ENCODE measurements around the gene MAD1L1.
"Not testable (repeated sequence)": the region's sequence is repeated elsewhere in the genome, so short reads cannot be mapped to it uniquely, and the experiment has no call there.

Gene MAD1L1

DNA sequence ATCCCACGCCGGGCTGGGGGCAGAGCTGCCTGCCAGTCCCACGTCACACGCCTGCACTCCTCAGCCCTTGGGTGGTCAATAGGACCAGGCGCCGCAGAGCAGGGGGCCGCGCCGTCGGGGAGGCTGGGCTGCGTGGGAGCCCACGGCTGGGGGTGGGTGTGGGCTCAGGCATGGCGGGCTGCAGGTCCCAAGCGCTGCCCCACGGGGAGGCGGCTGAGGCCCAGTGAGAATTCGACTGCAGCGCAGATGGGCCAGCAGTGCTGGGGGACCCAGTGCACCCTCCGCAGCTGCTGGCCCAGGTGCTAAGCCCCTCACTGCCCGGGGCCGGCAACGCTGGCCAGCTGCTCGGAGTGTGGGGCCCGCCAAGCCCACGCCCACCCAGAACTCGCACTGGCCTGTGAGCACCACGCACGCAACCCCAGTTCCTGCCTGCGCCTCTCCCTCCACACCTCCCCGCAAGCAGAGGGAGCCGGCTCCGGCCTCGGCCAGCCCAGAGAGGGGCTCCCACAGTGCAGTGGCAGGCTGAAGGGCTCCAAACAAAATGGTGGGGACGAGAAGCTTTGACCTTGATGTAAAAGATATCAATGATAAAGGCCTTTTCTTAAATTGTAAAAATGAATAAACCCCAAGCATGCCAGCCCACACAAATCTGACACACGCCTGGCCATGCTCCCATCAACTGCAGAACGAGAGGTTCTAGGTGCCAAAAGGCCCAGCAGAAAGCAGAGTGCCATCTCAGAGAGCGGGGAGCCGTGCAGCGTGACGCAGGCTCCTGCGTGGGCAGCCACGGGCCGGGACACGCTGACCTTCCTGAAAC lies 255.5 kb downstream of the MAD1L1 start:
- DNase-seq = no peak

DNA sequence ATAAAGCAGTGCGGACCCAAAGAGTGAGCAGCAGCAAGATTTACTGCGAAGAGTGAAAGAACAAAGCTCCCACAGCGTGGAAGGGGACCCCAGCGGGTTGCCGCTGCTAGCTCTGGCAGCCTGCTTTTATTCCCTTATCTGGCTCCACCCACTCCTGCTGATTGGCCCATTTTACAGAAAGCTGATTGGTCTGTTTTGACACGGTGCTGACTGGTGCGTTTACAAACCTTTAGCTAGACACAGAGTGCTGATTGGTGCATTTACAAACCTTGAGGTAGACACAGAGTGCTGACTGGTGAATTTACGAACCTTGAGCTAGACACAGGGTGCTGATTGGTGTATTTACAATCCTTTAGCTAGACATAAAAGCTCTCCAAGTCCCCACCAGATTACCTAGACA lies 256.2 kb downstream of the MAD1L1 start:
- DNase-seq = not testable (repeated sequence)

DNA sequence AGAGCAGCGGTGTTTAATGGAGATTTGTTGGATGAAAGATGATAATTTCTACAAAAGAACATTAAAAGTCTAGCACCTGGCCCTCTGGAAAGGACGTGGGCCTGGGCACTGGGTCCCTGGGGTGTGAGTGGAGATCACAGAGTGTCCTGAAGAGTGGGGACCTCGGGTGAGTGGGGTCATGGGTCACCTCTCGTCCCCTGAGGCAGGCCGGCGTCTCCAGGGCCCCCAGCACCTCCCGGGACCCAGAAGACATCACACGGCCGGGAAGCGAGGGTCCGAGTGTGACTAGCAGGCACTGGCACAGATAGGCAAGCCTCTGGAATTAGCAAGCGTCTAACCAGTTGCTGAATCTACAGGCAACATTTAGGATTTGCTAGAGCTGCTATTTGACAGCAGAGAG lies 257.2 kb downstream of the MAD1L1 start:
- DNase-seq = no peak

DNA sequence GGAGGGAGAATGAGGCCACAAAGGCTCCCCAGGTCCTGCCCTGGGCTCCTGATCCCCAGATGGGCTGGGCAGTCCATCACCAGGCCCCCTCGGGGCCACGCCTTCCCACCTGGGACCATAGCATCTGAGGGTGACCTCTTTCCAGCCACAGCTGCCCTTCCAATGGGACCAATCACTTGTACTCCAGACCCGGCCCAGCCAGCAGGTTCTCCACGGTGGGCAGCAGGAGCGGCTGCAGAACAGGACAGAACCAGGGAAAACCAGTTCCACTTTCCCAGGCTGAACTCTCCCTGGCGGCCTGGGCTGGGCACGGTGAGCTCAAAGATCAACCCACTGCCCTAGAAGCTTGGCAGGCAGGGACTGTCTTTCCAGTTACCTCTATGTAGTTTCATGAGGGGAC lies 257.6 kb downstream of the MAD1L1 start:
- no peak for DNase-seq

DNA sequence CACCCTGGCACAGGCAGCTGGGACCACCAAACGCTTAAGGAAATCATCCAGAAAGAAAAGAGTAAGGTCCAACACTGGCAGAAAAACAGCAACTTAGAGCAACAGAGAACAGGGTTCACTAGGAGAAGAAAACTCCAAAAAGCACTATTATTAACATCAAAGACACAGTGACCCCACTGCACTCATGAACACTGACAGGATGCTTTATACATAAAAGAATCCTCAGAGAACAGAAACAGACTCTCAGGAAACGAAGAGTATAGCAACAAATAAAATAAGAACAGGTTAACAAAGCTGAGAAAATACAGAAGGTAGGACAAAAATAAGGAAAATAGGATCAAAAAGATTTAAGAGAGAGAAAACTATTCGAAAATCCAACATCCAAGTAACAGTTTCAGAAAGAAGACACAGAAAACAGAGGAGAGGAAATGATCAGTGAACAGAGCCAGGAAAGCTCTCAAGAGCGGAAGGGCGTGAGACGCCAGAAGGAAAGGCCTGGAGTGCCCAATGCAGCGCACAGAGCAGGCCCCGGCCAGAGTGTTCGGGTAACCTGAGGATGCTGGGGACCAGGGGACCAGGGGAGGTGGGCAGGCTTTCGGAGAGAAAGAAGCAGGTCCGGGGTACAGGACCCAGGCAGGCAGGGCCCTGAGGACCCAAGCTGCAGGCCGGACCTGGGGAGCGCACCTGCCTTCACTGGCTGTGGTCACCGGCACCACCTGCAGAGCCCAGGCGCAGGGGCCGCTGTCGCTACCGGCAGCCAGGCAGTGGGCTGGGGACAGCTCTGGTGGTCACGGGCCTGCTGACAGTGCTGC lies 258.2 kb downstream of the MAD1L1 start:
- no peak for DNase-seq

DNA sequence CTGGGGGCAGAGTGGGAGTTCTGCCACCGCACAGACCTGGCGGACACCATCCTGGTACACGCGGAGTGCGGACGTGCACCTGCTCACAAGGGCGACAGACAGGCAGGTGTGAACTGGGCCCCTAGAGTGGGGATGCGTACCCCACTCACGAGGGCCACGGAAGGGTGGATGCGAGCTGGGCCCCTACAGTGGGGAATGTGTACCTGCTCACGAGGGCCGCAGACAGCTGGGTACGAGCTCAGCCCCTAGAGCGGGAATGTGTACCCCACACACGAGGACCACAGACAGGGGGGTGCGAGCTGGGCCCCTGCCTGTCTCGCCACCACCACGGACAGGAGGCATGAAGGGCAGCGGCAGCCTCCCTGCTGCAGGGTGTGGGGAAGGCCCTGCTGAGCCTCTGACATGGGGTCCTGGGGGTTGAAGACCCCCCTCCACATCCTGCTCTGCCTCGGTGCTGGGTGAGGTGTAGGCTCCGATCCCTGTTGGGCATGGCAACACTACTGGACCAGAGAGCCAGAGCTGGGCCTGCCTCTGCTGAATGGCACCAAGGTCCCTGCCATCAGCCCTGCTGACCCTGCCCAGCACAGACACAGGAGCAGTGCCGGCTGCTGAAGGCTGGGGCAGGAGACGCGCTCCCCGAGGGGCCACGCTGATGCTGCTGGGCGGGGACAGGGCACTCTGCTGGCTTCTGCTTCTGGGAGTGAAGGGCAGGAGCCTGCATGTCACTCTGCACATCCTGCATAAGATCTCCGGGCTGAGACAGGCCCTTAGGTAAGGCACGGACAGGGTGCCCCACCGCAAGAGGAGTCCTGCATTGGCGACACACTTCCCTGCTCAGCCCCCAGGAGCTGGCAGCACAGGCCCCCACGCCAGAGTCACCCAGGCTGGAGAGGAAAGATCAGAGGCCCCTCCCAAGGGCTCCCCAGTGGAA lies 259.2 kb downstream of the MAD1L1 start:
- DNase-seq = no peak

DNA sequence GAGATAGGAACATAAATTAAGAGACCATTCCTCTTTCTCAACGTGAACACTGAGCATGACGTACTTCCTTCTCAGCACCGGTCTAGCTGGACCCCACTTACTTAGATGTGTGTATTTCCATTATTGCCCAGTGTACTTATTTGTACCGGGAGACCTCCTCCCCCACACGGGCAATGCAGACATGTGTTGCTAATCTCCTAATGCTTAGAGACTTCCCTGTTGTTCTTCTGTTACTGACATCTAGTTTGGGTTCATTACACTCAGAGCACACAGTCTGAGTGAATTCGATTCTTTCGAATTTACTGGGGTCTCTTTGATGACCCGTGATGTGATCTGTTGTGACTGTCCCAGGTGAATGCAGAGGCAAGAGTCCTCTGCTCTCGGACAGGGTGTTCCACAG lies 260.0 kb downstream of the MAD1L1 start:
- DNase-seq = no peak

DNA sequence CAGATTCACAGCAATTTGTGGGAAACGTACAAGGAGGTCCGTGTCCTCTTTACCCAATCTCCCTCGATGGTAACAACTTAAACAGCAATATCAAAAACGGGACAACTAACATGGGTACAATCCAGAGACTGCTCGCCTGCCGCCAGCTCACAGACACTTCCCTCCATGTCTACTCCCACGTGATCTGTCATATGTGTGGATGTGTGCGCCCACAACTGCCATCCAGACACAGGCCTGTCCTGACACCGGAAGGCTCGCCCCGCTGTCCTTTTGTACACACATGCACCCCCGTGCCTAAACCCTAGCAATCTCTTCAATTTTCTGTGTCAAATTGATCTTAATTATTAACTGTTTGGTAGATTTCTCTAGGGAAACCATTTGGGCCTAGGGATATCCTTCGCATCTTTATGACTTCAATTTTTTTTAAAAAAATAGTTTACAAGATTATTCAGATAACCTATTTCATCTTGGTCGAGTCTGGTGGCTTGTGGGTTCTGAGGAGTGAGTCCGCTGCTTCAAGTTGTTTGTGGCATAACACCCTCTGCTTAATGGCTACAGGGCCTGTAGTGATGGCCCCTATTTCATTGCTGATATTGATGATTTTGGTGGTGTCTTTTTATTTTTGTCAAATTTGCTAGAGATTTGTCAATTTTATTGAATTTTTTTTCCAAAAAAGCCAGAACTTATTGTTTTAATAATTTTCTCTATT lies 260.6 kb downstream of the MAD1L1 start:
- DNase-seq = no peak

DNA sequence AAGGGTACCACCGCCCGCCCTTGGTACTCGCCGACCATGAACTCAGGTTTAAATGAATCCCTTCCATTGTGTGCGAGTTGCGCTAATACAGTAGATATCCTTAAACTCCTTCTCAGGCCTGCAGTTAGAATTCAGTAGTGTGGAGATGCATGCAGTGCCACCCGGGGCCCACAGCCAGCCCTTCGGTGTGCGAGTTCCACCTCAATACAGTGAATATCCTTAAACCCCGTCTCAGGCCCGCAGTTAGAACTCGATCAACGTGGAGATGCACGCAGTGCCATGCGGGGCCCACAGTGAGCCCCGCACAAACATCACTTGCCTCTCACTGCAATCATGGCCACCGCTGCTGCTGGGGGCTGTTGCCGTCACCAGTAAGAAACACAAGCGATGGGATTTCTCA lies 261.9 kb downstream of the MAD1L1 start:
- DNase-seq = no peak

DNA sequence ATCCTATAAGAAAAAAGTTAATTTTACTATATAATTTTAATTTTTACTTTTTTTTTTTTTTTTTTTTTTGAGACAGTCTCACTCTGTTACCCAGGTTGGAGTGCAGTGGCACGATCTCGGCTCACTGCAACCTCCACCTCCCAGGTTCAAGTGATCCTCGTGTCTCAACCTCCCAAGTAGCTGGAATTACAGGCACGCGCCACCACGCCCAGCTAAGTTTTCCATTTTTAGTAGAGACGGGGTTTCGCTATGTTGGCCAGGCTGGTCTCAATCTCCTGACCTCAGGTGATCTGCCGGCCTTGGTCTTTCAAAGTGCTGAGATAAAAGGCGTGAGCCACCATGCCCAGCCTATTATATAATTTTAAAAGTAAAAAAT lies 262.5 kb downstream of the MAD1L1 start:
- not testable (repeated sequence) for DNase-seq

DNA sequence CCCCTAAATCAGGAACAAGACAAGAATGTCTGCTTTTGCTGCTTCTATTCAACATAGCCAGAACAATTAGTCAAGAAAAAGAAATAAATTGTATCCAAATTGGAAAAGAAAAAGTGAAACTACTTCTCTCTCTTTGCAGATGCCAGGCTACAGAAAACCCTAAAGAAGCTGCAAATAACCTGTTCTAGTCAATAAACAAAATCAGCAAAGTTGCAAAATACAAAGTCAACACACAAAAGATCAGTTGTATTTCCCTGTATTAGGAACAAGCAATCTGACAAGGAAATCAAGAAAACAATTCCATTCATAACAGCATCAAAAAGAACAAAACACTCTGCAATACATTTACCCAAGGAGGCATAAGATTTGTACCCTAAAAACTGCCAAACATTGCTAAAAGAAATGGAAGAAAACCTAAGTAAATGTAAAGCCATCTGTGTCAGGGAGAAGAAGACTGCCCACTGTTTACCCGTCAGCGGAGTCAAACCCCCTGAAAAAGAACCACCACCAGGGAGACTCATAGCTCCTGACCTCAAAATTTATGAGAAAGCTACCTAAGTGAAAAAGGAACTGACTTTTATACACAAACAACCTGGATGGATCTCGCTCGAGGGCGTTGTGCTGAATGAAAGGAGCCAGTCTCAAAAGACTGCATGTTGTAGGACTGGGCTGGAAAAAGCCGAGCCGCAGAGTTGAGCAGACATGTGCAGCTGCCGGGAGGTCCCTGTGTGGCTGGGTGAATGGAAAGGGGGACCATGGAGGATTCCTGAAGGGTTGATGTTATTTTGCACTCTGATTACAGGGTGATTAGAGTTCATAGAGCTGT lies 263.1 kb downstream of the MAD1L1 start:
- no peak for DNase-seq

DNA sequence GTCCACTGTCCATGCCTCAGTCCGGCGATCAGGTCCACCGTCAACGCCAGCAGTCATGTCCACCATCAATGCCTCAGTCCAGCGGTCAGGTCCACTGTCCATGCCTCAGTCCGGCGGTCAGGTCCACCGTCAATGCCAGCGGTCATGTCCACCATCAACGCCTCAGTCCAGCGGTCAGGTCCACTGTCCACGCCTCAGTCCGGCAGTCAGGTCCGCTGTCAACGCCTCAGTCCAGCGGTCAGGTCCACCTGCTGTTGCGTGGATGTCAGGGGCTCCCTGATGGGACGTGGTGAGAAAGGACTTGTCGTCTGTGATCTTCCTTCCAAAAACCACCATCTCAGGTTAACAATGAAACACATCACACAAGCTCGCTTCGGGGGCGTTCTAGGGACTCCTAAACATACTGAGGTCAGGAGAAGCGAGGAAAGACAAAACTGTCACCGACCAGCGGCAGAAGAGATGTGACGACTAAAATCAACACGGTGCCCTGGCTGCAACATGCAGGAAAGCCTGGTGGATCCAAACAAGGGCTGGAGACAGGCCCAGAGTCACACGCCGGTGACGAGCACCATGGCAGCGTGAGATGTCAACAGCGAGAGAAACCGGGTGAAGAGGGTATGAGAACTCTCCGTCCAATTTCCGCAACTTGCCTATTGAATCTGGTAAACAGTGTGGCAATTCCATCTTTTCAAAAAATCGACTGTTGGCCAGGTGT lies 264.2 kb downstream of the MAD1L1 start:
- no peak for DNase-seq

DNA sequence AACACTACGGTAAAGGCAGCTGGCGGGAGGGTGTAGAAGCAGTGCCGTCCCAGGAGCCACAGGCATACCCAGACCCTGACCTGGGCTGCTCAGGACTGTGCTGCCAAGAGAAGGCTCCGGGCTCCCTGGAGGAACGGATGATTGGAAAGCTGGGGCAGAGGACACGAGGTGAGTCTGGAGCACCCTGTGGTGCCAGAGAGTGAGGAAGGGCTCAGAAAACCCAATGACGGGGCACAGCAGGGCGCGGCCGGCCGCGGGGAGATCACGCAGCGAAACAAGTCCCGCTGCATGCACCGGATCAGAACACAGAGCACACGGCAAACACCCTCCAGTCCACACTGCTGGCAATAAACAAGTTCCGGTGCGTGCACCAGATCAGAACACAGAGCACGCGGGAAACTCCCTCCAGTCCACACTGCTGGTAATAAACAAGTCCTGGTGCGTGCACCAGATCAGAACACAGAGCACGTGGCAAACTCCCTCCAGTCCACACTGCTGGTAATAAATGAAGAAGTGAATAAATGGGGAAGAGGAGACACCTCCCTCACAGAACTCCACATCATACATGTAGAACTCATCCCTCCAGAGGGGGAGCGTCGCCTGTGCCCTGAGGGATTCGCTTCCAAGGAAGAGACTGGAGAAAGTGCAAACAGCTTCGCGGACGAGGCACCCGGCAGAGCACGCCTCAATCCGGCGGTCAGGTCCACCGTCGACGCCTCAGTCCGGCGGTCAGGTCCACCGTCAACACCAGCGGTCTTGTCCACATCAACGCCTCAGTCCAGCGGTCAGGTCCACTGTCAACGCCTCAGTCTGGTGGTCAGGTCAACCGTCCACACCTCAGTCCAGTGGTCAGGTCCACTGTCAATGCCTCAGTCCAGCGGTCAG lies 265.0 kb downstream of the MAD1L1 start:
- no peak for DNase-seq

DNA sequence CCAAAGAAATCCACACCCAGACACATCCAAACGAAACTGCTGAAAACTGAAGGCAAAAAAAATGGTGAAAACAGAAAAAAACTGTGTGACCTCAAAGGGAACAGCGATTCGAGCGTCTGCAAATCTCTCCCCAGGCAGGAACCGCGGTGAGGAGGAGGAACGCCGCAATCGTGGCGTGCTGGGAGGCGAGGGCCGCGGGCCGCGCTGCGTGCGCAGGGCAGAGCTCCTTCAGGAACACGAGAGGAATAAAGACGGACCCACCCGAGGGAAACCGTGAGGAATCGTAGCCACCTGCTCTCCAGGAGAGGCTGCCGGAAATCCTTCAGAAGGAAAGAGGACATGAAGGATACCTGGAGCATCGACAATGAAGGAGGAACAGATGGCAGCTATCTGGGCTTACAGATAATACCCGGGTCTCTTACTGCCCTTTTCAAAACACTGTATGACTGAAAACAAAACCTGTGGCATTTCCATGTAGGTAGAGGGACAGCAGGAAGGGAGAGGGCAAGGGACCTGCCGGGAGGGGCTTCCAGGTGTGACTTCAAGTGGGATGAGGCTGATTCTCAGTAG lies 266.0 kb downstream of the MAD1L1 start:
- DNase-seq = no peak

DNA sequence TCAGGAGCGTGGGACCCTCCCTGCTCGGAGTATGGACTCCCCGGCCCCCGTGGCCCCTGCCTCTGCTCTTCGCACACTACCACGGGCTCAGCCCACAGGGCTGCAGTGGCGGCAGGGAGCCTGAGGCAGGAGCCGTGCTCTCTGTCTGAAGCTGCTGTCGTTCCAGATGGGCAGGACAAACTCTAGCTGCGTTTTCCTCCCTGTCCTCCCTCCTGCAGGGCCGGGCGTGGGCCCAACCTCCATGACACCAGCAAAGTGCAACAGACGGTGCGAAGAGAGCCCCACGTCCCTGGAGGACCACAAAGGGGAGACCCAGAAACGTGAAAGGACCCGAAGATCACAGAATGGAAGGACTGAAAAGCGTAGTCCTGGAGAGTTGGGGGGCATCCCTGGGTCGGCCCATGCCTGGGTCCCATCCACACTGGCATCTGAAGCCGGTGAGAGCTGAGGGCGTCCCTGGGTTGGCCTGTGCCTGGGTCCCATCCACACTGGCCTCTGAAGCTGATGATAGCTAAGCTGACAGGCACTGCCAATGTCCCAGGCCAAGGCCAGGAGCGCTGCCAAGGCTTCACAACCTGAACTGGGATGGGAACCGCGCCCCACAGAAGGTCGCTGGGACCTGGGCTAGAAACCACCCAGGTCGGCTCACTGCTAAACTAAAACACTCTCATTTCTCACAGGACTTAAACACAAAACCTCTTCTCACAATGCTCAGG lies 267.0 kb downstream of the MAD1L1 start:
- no peak for DNase-seq

DNA sequence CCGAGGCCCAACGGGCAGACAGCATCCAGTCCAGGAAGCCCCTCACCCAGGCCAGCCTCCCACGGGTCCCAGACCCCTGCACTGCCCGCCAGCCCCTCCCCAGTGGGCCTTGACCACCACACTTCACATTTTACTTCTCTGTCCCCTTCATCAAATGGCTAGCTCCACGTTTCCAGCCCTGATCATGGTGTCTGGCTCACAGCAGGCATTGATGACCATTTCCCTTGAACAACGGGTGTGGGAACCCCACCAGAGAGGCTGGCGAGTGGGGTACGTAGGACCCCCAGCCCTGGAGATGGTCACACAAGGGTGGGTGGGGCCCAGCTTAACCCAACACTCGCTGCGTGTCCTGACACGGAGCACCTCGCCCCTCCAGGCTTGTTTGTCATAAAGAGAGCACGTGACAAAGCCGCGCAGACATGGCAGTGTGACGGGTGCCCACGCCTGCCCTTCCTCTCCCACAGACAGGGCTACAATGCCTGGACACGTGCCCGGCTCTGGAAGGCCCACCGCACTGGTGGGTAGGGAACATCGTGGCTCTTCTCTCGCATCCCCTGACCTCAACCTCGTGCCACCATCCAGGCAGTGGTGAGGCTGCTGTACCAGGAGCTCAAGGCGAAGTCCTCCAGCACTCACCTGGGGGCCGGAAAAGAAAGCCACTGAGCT lies 267.7 kb downstream of the MAD1L1 start:
- no peak for DNase-seq

DNA sequence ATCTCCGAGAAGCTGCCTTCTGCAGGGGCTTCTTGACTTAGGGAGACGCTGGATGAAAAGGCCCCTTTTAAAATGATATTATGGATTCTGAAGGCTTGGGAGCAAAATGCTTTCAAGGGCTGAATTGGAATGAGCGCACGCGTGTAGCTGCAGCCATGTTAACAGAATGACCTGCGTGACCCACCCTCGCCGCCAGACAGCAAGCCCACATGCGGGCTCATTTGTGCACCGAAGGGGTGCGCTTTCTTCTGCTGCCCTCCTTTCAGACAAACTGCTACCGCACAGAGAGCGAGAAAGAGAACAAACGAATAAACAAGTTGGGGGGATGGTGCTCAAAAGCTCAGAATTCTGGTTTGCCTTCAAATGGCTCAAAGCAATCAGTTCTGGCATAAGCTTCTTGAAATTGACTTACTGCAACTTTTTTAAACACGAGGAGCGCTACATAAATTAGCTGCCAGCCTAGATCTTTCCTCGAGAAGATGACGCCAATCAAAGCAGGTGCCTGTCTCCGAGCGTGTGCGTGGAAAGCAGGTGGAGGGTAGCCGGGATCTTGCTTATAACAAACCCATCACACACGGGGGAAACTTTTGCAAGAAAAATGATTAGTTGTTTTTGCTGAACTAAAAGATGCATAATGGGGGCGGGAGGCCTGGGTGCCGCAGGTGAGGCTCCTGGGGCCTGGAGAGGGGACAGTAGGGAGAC lies 268.4 kb downstream of the MAD1L1 start:
- no peak for DNase-seq

DNA sequence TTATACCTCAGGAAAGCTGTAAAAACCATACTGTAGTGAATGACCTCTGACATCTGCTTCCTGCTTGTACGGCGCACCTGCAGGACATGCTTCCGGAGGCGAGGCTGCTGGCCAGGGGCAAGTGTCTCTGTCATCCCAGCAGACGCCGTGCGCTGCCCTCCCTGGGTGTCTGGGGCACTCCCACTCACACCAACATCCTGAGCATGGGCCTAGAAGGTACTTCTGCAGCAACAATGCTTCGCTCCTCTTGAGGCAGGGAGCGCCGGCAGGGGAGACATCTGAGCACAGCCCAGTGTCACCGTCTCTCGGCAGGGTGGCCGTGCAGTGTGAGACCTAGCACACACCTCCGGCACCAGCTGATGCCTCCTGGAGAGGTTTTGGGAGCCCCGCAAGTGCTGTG lies 269.2 kb downstream of the MAD1L1 start:
- DNase-seq = no peak

Data from NCI-H1417 treated with DMSO at 0.1 percent for 48 hours (cell line).